A549 (cell line): ENCODE results near the gene GRAMD2A. TPM values are rescaled to one million over a fixed set of nuclear protein-coding genes. Genes with fewer than 3 reads are reported as not detected.
A peak's percentile ranks its signal among the peaks of the same experiment; 100 is the strongest.

Source experiments
- ATAC-seq, 2 experiments: fragments of 200-7000 bp in 1 of 2; fragments of >200 bp in 1 of 2; cut with Nextera tagmentation in 1 of 2; cut with Tn5 transposase in 1 of 2; 3 replicates each; pipeline versions ENCODE4 v1.8.0 to v1.9.1; 2018 to 2020; ENCODE audit warnings: mild to moderate bottlenecking in 1 of 2, moderate library complexity in 1 of 2
- CTCF ChIA-PET: fragments of 300-600 bp; sonication (Branson Sonifier 250); formaldehyde crosslinking; extraction: SDS; loops from one replicate; lab custom pipeline; 2021; ENCODE audit warnings: antibody characterized with exemption, inconsistent platforms; lab: Yijun Ruan, JAX
- POLR2A ChIA-PET: fragments of 350-600 bp; formaldehyde crosslinking; extraction: SDS; loops from one replicate; lab custom pipeline; 2021; ENCODE audit warnings: antibody characterized with exemption, inconsistent platforms; lab: Yijun Ruan, JAX
- DNase-seq, 2 experiments: peaks; one replicate each; pipeline versions ENCODE4 v3.0.0 to v3.0.0-alpha.2; 2011 to 2016; ENCODE audit warnings: low read depth in 1 of 2, low spot score in 1 of 2
- FAIRE-seq: peaks from 2 replicates; lab custom pipeline; 2011; peaks lifted over from hg19 to GRCh38; lab: Jason Lieb, UNC
- H3K27ac ChIP-seq, 2 experiments: fragments of >200 bp; sonication (Bioruptor Twin); formaldehyde crosslinking; 3 replicates each; pipeline ENCODE4 v1.5.1; 2016 to 2017
- H3K4me1 ChIP-seq: fragments of >200 bp; sonication (Bioruptor Twin); formaldehyde crosslinking; 3 replicates; pipeline ENCODE4 v1.6.1; 2016
- H3K4me2 ChIP-seq: fragments of >200 bp; sonication (Bioruptor Twin); formaldehyde crosslinking; 3 replicates; pipeline ENCODE4 v1.6.1; 2016
- H3K4me3 ChIP-seq: fragments of >200 bp; sonication (Bioruptor Twin); formaldehyde crosslinking; 3 replicates; pipeline ENCODE4 v1.5.1; 2016
- H3K9me3 ChIP-seq: fragments of >200 bp; sonication (Bioruptor Twin); formaldehyde crosslinking; 3 replicates; pipeline ENCODE4 v1.6.1; 2016
- ATOH8 ChIP-seq: fragments of 250-450 bp; sonication (Bioruptor Pico); IDR thresholded peaks from 2 replicates; pipeline ENCODE4 v1.5.0; 2020; ENCODE audit warnings: low read depth, mild to moderate bottlenecking, moderate library complexity
- BHLHE40 ChIP-seq: IDR thresholded peaks from 2 replicates; pipeline ENCODE4 v1.6.1; 2012; ENCODE audit warnings: low read depth, low read length, inconsistent platforms
- EHMT2 ChIP-seq: fragments of 200-600 bp; sonication (generic); IDR thresholded peaks from 2 replicates; pipeline ENCODE4 v1.6.1; 2016; ENCODE audit warnings: antibody characterized with exemption, low read depth, mild to moderate bottlenecking, moderate library complexity
- EP300 ChIP-seq, 2 experiments: fragments of >200 bp; sonication (Bioruptor Twin); formaldehyde crosslinking; IDR thresholded peaks; 2 replicates in 1 of 2; 3 replicates in 1 of 2; pipeline ENCODE4 v1.6.1; 2016 to 2017
- FOSB ChIP-seq: fragments of 250-450 bp; sonication (Bioruptor Pico); IDR thresholded peaks from 2 replicates; pipeline ENCODE4 v1.5.0; 2020; ENCODE audit warnings: mild to moderate bottlenecking, moderate library complexity
- FOSL2 ChIP-seq, 2 experiments: fragments of 450-650 bp in 1 of 2; fragments of >200 bp in 1 of 2; sonication (Bioruptor Twin) in 1 of 2; formaldehyde crosslinking; IDR thresholded peaks; 2 replicates each; pipeline versions ENCODE4 v1.5.0 to v1.6.1; 2016 to 2020; ENCODE audit warnings: mild to moderate bottlenecking in 1 of 2, moderate library complexity in 1 of 2
- FOXS1 ChIP-seq: fragments of 250-450 bp; sonication (Bioruptor Pico); IDR thresholded peaks from 2 replicates; pipeline ENCODE4 v1.5.0; 2020; ENCODE audit warnings: mild to moderate bottlenecking, moderate library complexity
- HDAC2 ChIP-seq: fragments of 200-600 bp; sonication (generic); IDR thresholded peaks from 2 replicates; pipeline ENCODE4 v1.6.1; 2016
- HOXB13 ChIP-seq: fragments of 250-450 bp; sonication (Bioruptor Pico); IDR thresholded peaks from 2 replicates; pipeline ENCODE4 v1.5.0; 2020; ENCODE audit warnings: low read depth, mild to moderate bottlenecking, moderate library complexity
- JUN ChIP-seq, 2 experiments: fragments of >200 bp; sonication (Bioruptor Twin); formaldehyde crosslinking; IDR thresholded peaks; 2 replicates in 1 of 2; 3 replicates in 1 of 2; pipeline ENCODE4 v1.6.1; 2016 to 2017
- KDM1A ChIP-seq: fragments of 200-600 bp; sonication (generic); IDR thresholded peaks from 2 replicates; pipeline ENCODE4 v1.6.1; 2016; ENCODE audit warnings: low read depth, mild to moderate bottlenecking
- NPAS2 ChIP-seq: fragments of 250-450 bp; sonication (Bioruptor Pico); IDR thresholded peaks from 2 replicates; pipeline ENCODE4 v1.8.0; 2022; ENCODE audit warnings: mild to moderate bottlenecking, moderate library complexity, borderline replicate concordance
- POLR2A ChIP-seq: IDR thresholded peaks from 2 replicates; pipeline ENCODE4 v1.6.1; 2012; ENCODE audit warnings: mild to moderate bottlenecking, low read length
- POLR2AphosphoS2 ChIP-seq: conservative IDR thresholded peaks from 2 replicates; pipeline ENCODE4 v1.6.1; 2012; ENCODE audit warnings: low read length, improper control_type of control experiment, inconsistent platforms
- SREBF2 ChIP-seq: fragments of 450-650 bp; IDR thresholded peaks from 2 replicates; pipeline ENCODE4 v1.6.1; 2014; ENCODE audit warnings: mild to moderate bottlenecking, moderate library complexity
- USF2 ChIP-seq: fragments of 450-650 bp; IDR thresholded peaks from 2 replicates; pipeline ENCODE4 v1.6.1; 2014; ENCODE audit warnings: antibody characterized with exemption
- ZNF302 ChIP-seq: fragments of 250-450 bp; sonication (Bioruptor Pico); IDR thresholded peaks from 2 replicates; pipeline ENCODE4 v1.9.0; 2021; ENCODE audit warnings: inconsistent platforms, mild to moderate bottlenecking, moderate library complexity
- WGBS: methylation state at CpG from one replicate; pipeline ENCODE4 v1.1.6; 2017; ENCODE audit errors: missing lambda C conversion rate; 5-methylcytosine and 5-hydroxymethylcytosine counted together
- polyA plus RNA-seq, 4 experiments: library from polyadenylated mRNA; depleted of rRNA in 3 of 4; stranded (reverse); fragments of >200 nt; fragmentation: RNase III in 1 of 4; extraction: RNeasy Plus Mini Kit Qiagen cat#74134 plus additional on column Dnase treatment in 1 of 4; gene quantifications; 2 replicates in 3 of 4; 3 replicates in 1 of 4; pipeline ENCODE4 v1.2.3, GENCODE V29; 2011 to 2017
- TF ChIP-seq, protein P1 (sequence below): IDR thresholded peaks from 2 replicates; pipeline ENCODE4 v1.6.1; 2012
- TF ChIP-seq, protein P2 (sequence below): fragments of >200 bp; sonication (Bioruptor Twin); formaldehyde crosslinking; IDR thresholded peaks from 3 replicates; pipeline ENCODE4 v1.5.1; 2016
- TF ChIP-seq, protein P3 (sequence below): fragments of 250-450 bp; sonication (Bioruptor Pico); IDR thresholded peaks from 2 replicates; pipeline ENCODE4 v1.5.0; 2021; ENCODE audit warnings: mild to moderate bottlenecking, moderate library complexity, borderline replicate concordance
- TF ChIP-seq, protein P4 (sequence below): IDR thresholded peaks from 2 replicates; pipeline ENCODE4 v1.6.1; 2012

Gene GRAMD2A
- polyA plus RNA-seq, 2 of the 4 experiments (the other 2 are of a cell fraction), result 0.41 TPM; not detected in 1

GRCh38 chr15:72197460-72198355, at the start of gene GRAMD2A (continued):
- TF ChIP-seq, protein P1, sequence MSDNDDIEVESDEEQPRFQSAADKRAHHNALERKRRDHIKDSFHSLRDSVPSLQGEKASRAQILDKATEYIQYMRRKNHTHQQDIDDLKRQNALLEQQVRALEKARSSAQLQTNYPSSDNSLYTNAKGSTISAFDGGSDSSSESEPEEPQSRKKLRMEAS, result no peak
- TF ChIP-seq FOXS1 (CRISPR knock-in tag) (no peak), FOSL2 (IDR thresholded peaks at IDR 0.05) (no peak), FOSL2 (CRISPR knock-in tag; IDR thresholded peaks at IDR 0.05) (no peak)
- TF ChIP-seq, all 56 proteins: peak for 9

DNA sequence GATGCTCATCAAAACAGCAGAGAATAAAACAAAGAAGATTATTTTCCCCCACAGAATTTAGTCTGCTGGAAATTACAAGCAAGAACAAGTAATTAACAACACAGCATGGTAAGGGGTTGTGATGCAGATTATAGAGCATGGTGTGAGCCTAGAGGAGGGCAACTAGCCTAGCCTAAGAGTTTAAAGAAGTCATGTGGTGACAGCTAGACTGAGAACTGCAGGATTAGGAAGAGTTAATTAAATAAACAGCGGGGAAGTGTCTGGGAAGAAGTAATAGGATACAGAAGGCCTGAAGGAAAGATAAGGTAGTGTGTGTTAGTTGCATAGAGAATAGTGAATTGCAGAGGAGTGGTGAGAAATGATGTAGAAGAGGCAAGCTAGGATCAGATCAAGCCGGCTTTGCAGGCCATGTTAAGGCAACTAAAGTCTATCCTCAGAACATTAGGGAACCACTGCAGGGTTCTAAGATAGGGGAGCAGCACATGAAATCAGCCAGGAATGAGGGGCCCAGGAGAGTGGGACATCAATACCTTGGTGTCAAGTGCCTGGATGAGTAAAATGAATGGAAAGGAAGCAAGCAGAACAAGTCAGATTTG, 45.3 kb upstream of the GRAMD2A start:
- Histone ChIP-seq H3K9me3 (no peaks in the 10 kb centered on the region), H3K4me2 (no peak overlapping the region), H3K4me3 (no peak overlapping the region), H3K4me1 (peaks cover 10% of the 10 kb centered on the region), H3K27ac (no peak overlapping the region)
- no peak for DNase-seq
- ChIA-PET POLR2A (interaction anchor here (4.5 kb wide), 1 partner anchor 12 kb away, joined by 25 read pairs; the partner anchor contains the start of gene PKM), CTCF (interaction anchor here (0.7 to 31.1 kb wide), 5 partner anchors 9 to 35 kb away, joined by 3 to 644 read pairs (median 5); partner anchors contain the start of genes GRAMD2A and PKM)
- no peak for ATAC-seq
- no peak for FAIRE-seq
- no peak for TF ChIP-seq ZNF302
- no peak for TF ChIP-seq KDM1A
- TF ChIP-seq BHLHE40, result no peak
- WGBS, result 89% methylated on average over 2 of the region's 2 CpGs

DNA sequence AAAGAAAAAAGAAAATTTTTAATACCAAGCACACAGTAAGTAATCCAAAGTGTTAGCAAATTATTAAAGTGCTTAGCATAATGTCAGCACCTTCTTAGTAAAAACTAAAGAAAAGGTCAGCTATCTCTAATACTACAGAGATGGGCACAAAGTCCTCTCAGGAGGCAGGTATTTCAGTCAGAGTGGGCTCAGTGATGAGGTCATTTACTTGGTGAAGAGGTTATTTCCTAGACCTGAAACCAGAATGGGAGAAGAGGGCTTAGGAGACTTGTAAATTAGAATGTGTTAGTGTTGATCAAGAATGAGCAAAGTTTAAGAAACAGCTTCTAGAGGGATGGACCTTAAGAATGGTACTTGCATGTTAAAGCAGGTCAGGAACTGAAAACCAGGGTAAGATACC, 42.1 kb upstream of the GRAMD2A start:
- Histone ChIP-seq H3K27ac (peak overlapping the region in 1 of 2 experiments; percentile 97; a peak in 3 of 6 replicates), H3K9me3 (no peaks in the 10 kb centered on the region), H3K4me2 (no peak overlapping the region), H3K4me1 (peaks cover 37% of the 10 kb centered on the region), H3K4me3 (no peak overlapping the region)
- no peak for TF ChIP-seq ATOH8 (CRISPR knock-in tag)
- TF ChIP-seq, protein P2, sequence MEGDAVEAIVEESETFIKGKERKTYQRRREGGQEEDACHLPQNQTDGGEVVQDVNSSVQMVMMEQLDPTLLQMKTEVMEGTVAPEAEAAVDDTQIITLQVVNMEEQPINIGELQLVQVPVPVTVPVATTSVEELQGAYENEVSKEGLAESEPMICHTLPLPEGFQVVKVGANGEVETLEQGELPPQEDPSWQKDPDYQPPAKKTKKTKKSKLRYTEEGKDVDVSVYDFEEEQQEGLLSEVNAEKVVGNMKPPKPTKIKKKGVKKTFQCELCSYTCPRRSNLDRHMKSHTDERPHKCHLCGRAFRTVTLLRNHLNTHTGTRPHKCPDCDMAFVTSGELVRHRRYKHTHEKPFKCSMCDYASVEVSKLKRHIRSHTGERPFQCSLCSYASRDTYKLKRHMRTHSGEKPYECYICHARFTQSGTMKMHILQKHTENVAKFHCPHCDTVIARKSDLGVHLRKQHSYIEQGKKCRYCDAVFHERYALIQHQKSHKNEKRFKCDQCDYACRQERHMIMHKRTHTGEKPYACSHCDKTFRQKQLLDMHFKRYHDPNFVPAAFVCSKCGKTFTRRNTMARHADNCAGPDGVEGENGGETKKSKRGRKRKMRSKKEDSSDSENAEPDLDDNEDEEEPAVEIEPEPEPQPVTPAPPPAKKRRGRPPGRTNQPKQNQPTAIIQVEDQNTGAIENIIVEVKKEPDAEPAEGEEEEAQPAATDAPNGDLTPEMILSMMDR, result no peak
- TF ChIP-seq JUN (IDR thresholded peaks at IDR 0.05), result no peak
- POLR2A ChIA-PET, result interaction anchor here (0.6 to 4.5 kb wide), 4 partner anchors 9 to 239 kb away, joined by 3 to 25 read pairs (median 4); partner anchors contain the start of gene PKM
- CTCF ChIA-PET, result interaction anchor here (1.3 to 31.1 kb wide), 5 partner anchors 8 to 34 kb away, joined by 5 to 644 read pairs (median 14); partner anchors contain the start of genes GRAMD2A and PKM
- no peak for ATAC-seq
- FAIRE-seq, result no peak
- DNase-seq, result no peak

DNA sequence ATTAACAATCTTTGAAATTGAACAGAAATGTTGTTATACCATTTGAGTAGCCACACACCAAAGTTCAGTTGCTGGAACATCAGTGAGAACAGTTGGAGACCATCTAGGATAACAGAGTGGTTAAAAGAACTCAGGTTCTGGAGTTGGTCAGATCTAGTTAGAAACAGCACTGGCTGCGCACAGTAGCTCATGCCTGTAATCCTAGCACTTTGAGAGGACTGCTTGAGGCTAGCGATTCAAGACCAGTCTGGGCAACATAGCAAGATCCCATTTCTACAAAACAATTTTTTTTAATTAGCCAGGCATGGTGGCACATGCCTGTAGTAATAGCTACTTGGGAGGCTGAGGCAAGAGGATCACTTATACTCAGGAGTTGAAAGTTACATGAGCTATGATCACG, 41.0 kb upstream of the GRAMD2A start:
- ATAC-seq (no peak), FAIRE-seq (no peak), DNase-seq (no peak)
- peaks cover 48% of the 10 kb centered on the region for H3K4me1 ChIP-seq
- WGBS, result 91% methylated on average over 3 of the region's 3 CpGs
- peak overlapping the region; percentile 97 for H3K27ac ChIP-seq
- no peaks in the 10 kb centered on the region for H3K9me3 ChIP-seq
- H3K4me3 ChIP-seq, result no peak overlapping the region
- H3K4me2 ChIP-seq, result peak overlapping the region; percentile 85; the same call in 2 of the 3 replicates
- ChIA-PET POLR2A (interaction anchor here (0.6 to 4.5 kb wide), 3 partner anchors 8 to 11 kb away, joined by 8 to 48 read pairs (median 25); partner anchors contain the start of gene PKM), CTCF (interaction anchor here (0.7 to 31.1 kb wide), 5 partner anchors 9 to 47 kb away, joined by 3 to 644 read pairs (median 4); partner anchors contain the start of gene GRAMD2A)
- no peak for TF ChIP-seq EHMT2
- TF ChIP-seq USF2, result no peak
- no peak for TF ChIP-seq HDAC2
- no peak for TF ChIP-seq EP300 (IDR thresholded peaks at IDR 0.05)
- no peak for TF ChIP-seq FOSB (CRISPR knock-in tag)
- no peak for TF ChIP-seq SREBF2
- no peak for TF ChIP-seq HOXB13 (CRISPR knock-in tag)
- no peak for TF ChIP-seq JUN (IDR thresholded peaks at IDR 0.05)
- TF ChIP-seq, protein P3, sequence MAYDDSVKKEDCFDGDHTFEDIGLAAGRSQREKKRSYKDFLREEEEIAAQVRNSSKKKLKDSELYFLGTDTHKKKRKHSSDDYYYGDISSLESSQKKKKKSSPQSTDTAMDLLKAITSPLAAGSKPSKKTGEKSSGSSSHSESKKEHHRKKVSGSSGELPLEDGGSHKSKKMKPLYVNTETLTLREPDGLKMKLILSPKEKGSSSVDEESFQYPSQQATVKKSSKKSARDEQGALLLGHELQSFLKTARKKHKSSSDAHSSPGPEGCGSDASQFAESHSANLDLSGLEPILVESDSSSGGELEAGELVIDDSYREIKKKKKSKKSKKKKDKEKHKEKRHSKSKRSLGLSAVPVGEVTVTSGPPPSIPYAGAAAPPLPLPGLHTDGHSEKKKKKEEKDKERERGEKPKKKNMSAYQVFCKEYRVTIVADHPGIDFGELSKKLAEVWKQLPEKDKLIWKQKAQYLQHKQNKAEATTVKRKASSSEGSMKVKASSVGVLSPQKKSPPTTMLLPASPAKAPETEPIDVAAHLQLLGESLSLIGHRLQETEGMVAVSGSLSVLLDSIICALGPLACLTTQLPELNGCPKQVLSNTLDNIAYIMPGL (CRISPR knock-in tag), result no peak
- TF ChIP-seq BHLHE40, result no peak
- no peak for TF ChIP-seq POLR2AphosphoS2
- TF ChIP-seq NPAS2 (CRISPR knock-in tag), result no peak
- TF ChIP-seq, protein P1, result no peak
- TF ChIP-seq, protein P4, sequence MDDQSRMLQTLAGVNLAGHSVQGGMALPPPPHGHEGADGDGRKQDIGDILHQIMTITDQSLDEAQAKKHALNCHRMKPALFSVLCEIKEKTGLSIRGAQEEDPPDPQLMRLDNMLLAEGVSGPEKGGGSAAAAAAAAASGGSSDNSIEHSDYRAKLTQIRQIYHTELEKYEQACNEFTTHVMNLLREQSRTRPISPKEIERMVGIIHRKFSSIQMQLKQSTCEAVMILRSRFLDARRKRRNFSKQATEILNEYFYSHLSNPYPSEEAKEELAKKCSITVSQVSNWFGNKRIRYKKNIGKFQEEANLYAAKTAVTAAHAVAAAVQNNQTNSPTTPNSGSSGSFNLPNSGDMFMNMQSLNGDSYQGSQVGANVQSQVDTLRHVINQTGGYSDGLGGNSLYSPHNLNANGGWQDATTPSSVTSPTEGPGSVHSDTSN, result no peak
- no peak for TF ChIP-seq POLR2A
